ENCODE data around the gene ARFIP1. TPM values are rescaled to one million over a fixed set of nuclear protein-coding genes. Genes with fewer than 3 reads are reported as not detected.

Gene ARFIP1
- total and polyA plus RNA-seq, 9 of the 15 experiments (the other 6 are each of a cell fraction or from before 2014, with no cell fraction given) = 14.1 to 25.1 (median 20.9) TPM

DNA sequence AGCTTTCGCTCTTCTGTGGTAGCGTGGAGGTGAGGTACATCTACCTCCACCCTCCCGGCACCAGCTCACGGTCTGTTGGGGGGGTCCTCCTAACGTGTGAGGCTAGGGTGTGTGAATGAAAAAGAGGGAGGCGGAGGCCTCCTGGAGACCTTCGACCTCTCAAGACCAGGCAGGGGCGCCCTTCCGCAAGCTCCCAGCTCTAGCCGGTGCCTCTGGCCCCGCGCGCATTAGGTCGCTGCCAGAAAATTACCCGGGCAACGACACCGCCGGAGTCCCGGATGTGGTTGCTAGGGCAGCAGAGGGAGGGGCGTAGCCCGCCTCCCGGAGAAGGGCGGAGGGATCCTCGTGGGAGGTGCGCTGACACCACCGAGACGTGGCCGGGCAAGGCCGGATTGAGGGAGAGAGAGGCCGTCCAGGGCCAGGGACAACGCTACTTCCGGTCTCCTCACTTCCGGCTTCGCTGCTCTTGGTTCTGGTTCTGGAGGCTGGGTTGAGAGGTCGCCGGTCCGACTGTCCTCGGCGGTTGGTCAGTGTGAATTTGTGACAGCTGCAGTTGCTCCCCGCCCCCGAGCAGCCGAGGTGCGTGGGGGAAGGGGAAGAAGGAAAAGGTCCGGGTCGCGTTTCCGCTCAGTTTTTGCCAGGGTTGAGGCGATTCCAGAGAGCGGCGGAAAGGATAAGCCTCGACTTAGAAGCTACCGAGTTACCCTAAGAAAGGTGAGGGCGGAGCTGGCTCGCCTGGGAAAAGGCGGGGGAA is at the start of gene ARFIP1, which contains the start of gene TIGD4 (continued):
- TF ChIP-seq, protein P1, sequence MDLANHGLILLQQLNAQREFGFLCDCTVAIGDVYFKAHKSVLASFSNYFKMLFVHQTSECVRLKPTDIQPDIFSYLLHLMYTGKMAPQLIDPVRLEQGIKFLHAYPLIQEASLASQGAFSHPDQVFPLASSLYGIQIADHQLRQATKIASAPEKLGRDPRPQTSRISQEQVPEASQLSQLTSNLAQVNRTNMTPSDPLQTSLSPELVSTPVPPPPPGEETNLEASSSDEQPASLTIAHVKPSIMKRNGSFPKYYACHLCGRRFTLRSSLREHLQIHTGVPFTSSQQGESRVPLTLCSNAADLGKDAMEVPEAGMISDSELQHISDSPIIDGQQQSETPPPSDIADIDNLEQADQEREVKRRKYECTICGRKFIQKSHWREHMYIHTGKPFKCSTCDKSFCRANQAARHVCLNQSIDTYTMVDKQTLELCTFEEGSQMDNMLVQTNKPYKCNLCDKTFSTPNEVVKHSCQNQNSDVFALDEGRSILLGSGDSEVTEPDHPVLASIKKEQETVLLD (IDR thresholded peaks at IDR 0.05) = no peak
- TF ChIP-seq XRCC5 (IDR thresholded peaks at IDR 0.05; ENCODE audit: low read depth, low read length) = 0 out of 2 replicates have a peak, but pooled peaks have one; percentile 30
- no peak for TF ChIP-seq MBD1 (CRISPR knock-in tag; IDR thresholded peaks at IDR 0.05)
- TF ChIP-seq ILF3 (IDR thresholded peaks at IDR 0.05; ENCODE audit: borderline replicate concordance) = no peak
- peak; percentile 37 for TF ChIP-seq HNRNPLL (IDR thresholded peaks at IDR 0.05; ENCODE audit: low read depth, low read length, poor library complexity, severe bottlenecking)
- no peak for TF ChIP-seq MYBL2 (IDR thresholded peaks at IDR 0.05; ENCODE audit: low read depth)
- TF ChIP-seq MYBL2 (CRISPR knock-in tag; IDR thresholded peaks at IDR 0.05; ENCODE audit: borderline replicate concordance) = no peak
- no peak for TF ChIP-seq ZNF146 (CRISPR knock-in tag; IDR thresholded peaks at IDR 0.05; ENCODE audit: unreplicated experiment)
- TF ChIP-seq TBP (optimal IDR thresholded peaks at IDR 0.05; ENCODE audit: low read depth, low read length) = peak; percentile 72
- TF ChIP-seq CBFA2T3 (IDR thresholded peaks at IDR 0.05) = no peak
- TF ChIP-seq, protein P2, sequence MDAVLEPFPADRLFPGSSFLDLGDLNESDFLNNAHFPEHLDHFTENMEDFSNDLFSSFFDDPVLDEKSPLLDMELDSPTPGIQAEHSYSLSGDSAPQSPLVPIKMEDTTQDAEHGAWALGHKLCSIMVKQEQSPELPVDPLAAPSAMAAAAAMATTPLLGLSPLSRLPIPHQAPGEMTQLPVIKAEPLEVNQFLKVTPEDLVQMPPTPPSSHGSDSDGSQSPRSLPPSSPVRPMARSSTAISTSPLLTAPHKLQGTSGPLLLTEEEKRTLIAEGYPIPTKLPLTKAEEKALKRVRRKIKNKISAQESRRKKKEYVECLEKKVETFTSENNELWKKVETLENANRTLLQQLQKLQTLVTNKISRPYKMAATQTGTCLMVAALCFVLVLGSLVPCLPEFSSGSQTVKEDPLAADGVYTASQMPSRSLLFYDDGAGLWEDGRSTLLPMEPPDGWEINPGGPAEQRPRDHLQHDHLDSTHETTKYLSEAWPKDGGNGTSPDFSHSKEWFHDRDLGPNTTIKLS (IDR thresholded peaks at IDR 0.05; ENCODE audit: borderline replicate concordance, low read depth) = peak; percentile 76; the same call in 1 of the 2 replicates
- TF ChIP-seq ZNF324 (CRISPR knock-in tag; IDR thresholded peaks at IDR 0.05) = no peak
- no peak for TF ChIP-seq SNRNP70 (optimal IDR thresholded peaks at IDR 0.05; ENCODE audit: low read depth, low read length)
- TF ChIP-seq EHMT2 (IDR thresholded peaks at IDR 0.05) = no peak
- TF ChIP-seq KDM1A (IDR thresholded peaks at IDR 0.05) = no peak
- no peak for TF ChIP-seq FUS (optimal IDR thresholded peaks at IDR 0.05; ENCODE audit: low read depth, low read length)
- no peak for TF ChIP-seq BCL6 (CRISPR knock-in tag; IDR thresholded peaks at IDR 0.05)
- TF ChIP-seq ZFX (CRISPR knock-in tag; IDR thresholded peaks at IDR 0.05) = peak; percentile 70
- peak; percentile 25; the same call in 1 of the 2 replicates for TF ChIP-seq LCOR (CRISPR knock-in tag; IDR thresholded peaks at IDR 0.05)
- TF ChIP-seq RAD21 (CRISPR knock-in tag; conservative IDR thresholded peaks at IDR 0.05 in 1 of 2, IDR thresholded peaks at IDR 0.05 in 1 of 2) = 0 out of 4 replicates have a peak, but pooled peaks of 1 of the 2 experiments have one; percentile 9
- no peak for TF ChIP-seq TFAM (CRISPR knock-in tag; conservative IDR thresholded peaks at IDR 0.05)
- peak; percentile 88 for TF ChIP-seq ETV5 (CRISPR knock-in tag; IDR thresholded peaks at IDR 0.05; ENCODE audit: low read depth)
